Raji (cell line): ENCODE results near the gene CYP2C18.

Experiments used
- POLR2A ChIP-seq: IDR thresholded peaks from 2 replicates; pipeline ENCODE4 v1.6.1; 2011; ENCODE audit warnings: low read depth, low read length, control low read depth; ENCODE audit not compliant: insufficient read depth

Gene CYP2C18

GRCh38 chr10:94725871-94726270 is 42.3 kb downstream of the CYP2C18 start:
- no peak for TF ChIP-seq POLR2A

- no peak for TF ChIP-seq POLR2A
Measured at GRCh38 chr10:94735197-94735596, 51.7 kb downstream of the CYP2C18 start.

GRCh38 chr10:94738588-94738987 is 55.1 kb downstream of the CYP2C18 start:
- no peak for TF ChIP-seq POLR2A

- TF ChIP-seq POLR2A: no peak
Measured at GRCh38 chr10:94747137-94747536, 63.6 kb downstream of the CYP2C18 start.

GRCh38 chr10:94747838-94748237 is 64.3 kb downstream of the CYP2C18 start:
- TF ChIP-seq POLR2A: no peak

- TF ChIP-seq POLR2A: no peak
Measured at GRCh38 chr10:94757916-94758315, 74.4 kb downstream of the CYP2C18 start.

GRCh38 chr10:94760586-94761178 is 77.2 kb downstream of the CYP2C18 start:
- TF ChIP-seq POLR2A: no peak

GRCh38 chr10:94762393-94762792 is 78.9 kb downstream of the CYP2C18 start, which contains the start of gene CYP2C19:
Gene CYP2C19, plus strand, starts transcription at chr10:94762681. Its CDS starts 25 bp downstream, at chr10:94762706.
- no peak for TF ChIP-seq POLR2A

GRCh38 chr10:94777886-94778458 is 94.4 kb downstream of the CYP2C18 start:
- no peak for TF ChIP-seq POLR2A

- TF ChIP-seq POLR2A: no peak
Measured at GRCh38 chr10:94780844-94781243, 97.3 kb downstream of the CYP2C18 start.

GRCh38 chr10:94784256-94784655 is 100.7 kb downstream of the CYP2C18 start:
- no peak for TF ChIP-seq POLR2A

GRCh38 chr10:94785211-94785610 is 101.7 kb downstream of the CYP2C18 start:
- TF ChIP-seq POLR2A: no peak
